ENCODE measurements around the gene PLPPR5. TPM values are rescaled to one million over a fixed set of nuclear protein-coding genes. Genes with fewer than 3 reads are reported as not detected.
"Not testable (repeated sequence)": the region's sequence is repeated elsewhere in the genome, so short reads cannot be mapped to it uniquely, and the experiment has no call there.

Gene PLPPR5
- not detected in 2 replicates for total RNA-seq

- intact Hi-C loops (cut with micrococcal nuclease) = no loop called here
- no peaks in the 10 kb centered on the region for H3K4me1 Mint-ChIP-seq (ENCODE audit: low read depth)
- peaks cover 63% of the 10 kb centered on the region for H3K27me3 Mint-ChIP-seq (ENCODE audit: low read depth)
- no peaks in the 10 kb centered on the region for H3K9me3 Mint-ChIP-seq
- DNase-seq (ENCODE audit: low spot score) = no peak
- H3K4me3 Mint-ChIP-seq (ENCODE audit: low read depth) = peak within 1 kb of the TSS; percentile 49
- H3K27ac Mint-ChIP-seq = no peak within 1 kb of the TSS
- H3K36me3 Mint-ChIP-seq (ENCODE audit: low read depth) = no peaks in the 10 kb centered on the region
Measured at GRCh38 chr1:99004861-99005442, at the start of gene PLPPR5. TSS of gene PLPPR5 (minus strand) at chr1:99004861. CDS start at chr1:99004671, 190 bp downstream.

GRCh38 chr1:99051611-99052283, 47.1 kb upstream of the PLPPR5 start:
- Mint-ChIP-seq H3K27ac (no peak overlapping the region), H3K4me3 (ENCODE audit: low read depth) (no peak overlapping the region), H3K9me3 (no peaks in the 10 kb centered on the region), H3K36me3 (ENCODE audit: low read depth) (no peaks in the 10 kb centered on the region), H3K4me1 (ENCODE audit: low read depth) (no peaks in the 10 kb centered on the region), H3K27me3 (ENCODE audit: low read depth) (no peaks in the 10 kb centered on the region)
- intact Hi-C loops (cut with micrococcal nuclease) = no loop called here
- DNase-seq (ENCODE audit: low spot score) = no peak

GRCh38 chr1:99049745-99050144, 45.1 kb upstream of the PLPPR5 start:
- H3K4me3 Mint-ChIP-seq (ENCODE audit: low read depth) = no peak overlapping the region
- DNase-seq (ENCODE audit: low spot score) = no peak
- H3K27me3 Mint-ChIP-seq (ENCODE audit: low read depth) = no peaks in the 10 kb centered on the region
- H3K9me3 Mint-ChIP-seq = no peaks in the 10 kb centered on the region
- intact Hi-C loops (cut with micrococcal nuclease) = no loop called here
- H3K4me1 Mint-ChIP-seq (ENCODE audit: low read depth) = no peaks in the 10 kb centered on the region
- no peaks in the 10 kb centered on the region for H3K36me3 Mint-ChIP-seq (ENCODE audit: low read depth)
- no peak overlapping the region for H3K27ac Mint-ChIP-seq

- H3K27ac Mint-ChIP-seq; H3K27me3 Mint-ChIP-seq (ENCODE audit: low read depth); DNase-seq (ENCODE audit: low spot score); H3K4me3 Mint-ChIP-seq (ENCODE audit: low read depth); intact Hi-C loops (cut with micrococcal nuclease); H3K4me1 Mint-ChIP-seq (ENCODE audit: low read depth); H3K36me3 Mint-ChIP-seq (ENCODE audit: low read depth): not testable (repeated sequence)
- peaks cover 42% of the 10 kb centered on the region for H3K9me3 Mint-ChIP-seq
Measured at GRCh38 chr1:99036746-99037145, 32.1 kb upstream of the PLPPR5 start.

- Mint-ChIP-seq H3K4me3 (ENCODE audit: low read depth) (no peak overlapping the region), H3K36me3 (ENCODE audit: low read depth) (no peaks in the 10 kb centered on the region), H3K27ac (no peak overlapping the region)
Measured at GRCh38 chr1:99018313-99018712, 13.7 kb upstream of the PLPPR5 start.

GRCh38 chr1:99017655-99018054, 13.0 kb upstream of the PLPPR5 start:
- H3K27ac Mint-ChIP-seq = no peak overlapping the region
- no peak for DNase-seq (ENCODE audit: low spot score)
- no peaks in the 10 kb centered on the region for H3K9me3 Mint-ChIP-seq
- H3K4me3 Mint-ChIP-seq (ENCODE audit: low read depth) = no peak overlapping the region
- H3K4me1 Mint-ChIP-seq (ENCODE audit: low read depth) = no peaks in the 10 kb centered on the region
- intact Hi-C loops (cut with micrococcal nuclease) = no loop called here
- no peaks in the 10 kb centered on the region for H3K36me3 Mint-ChIP-seq (ENCODE audit: low read depth)
- H3K27me3 Mint-ChIP-seq (ENCODE audit: low read depth) = no peaks in the 10 kb centered on the region

More at GRCh38 chr1:99018313-99018712, 13.7 kb upstream of the PLPPR5 start:
- Mint-ChIP-seq H3K4me1 (ENCODE audit: low read depth) (no peaks in the 10 kb centered on the region), H3K9me3 (no peaks in the 10 kb centered on the region), H3K27me3 (ENCODE audit: low read depth) (no peaks in the 10 kb centered on the region)
- no peak for DNase-seq (ENCODE audit: low spot score)
- intact Hi-C loops (cut with micrococcal nuclease) = no loop called here

GRCh38 chr1:99010679-99011078, 6.0 kb upstream of the PLPPR5 start:
- Mint-ChIP-seq H3K27ac (no peak overlapping the region), H3K9me3 (no peaks in the 10 kb centered on the region), H3K4me1 (ENCODE audit: low read depth) (no peaks in the 10 kb centered on the region), H3K36me3 (ENCODE audit: low read depth) (no peaks in the 10 kb centered on the region), H3K4me3 (ENCODE audit: low read depth) (no peak overlapping the region), H3K27me3 (ENCODE audit: low read depth) (peaks cover 31% of the 10 kb centered on the region)
- DNase-seq (ENCODE audit: low spot score) = no peak
- intact Hi-C loops (cut with micrococcal nuclease) = no loop called here

- no peaks in the 10 kb centered on the region for H3K36me3 Mint-ChIP-seq (ENCODE audit: low read depth)
- no peaks in the 10 kb centered on the region for H3K9me3 Mint-ChIP-seq
- intact Hi-C loops (cut with micrococcal nuclease) = no loop called here
- DNase-seq (ENCODE audit: low spot score) = no peak
- no peaks in the 10 kb centered on the region for H3K4me1 Mint-ChIP-seq (ENCODE audit: low read depth)
- H3K27me3 Mint-ChIP-seq (ENCODE audit: low read depth) = peaks cover 51% of the 10 kb centered on the region
- H3K27ac Mint-ChIP-seq = no peak overlapping the region
- H3K4me3 Mint-ChIP-seq (ENCODE audit: low read depth) = no peak overlapping the region
Measured at GRCh38 chr1:99007366-99007765, 2.7 kb upstream of the PLPPR5 start.

GRCh38 chr1:99005537-99005942, 879 bp upstream of the PLPPR5 start:
- Mint-ChIP-seq H3K4me3 (ENCODE audit: low read depth) (no peak overlapping the region), H3K27ac (no peak overlapping the region), H3K27me3 (ENCODE audit: low read depth) (peaks cover 58% of the 10 kb centered on the region), H3K9me3 (no peaks in the 10 kb centered on the region), H3K4me1 (ENCODE audit: low read depth) (no peaks in the 10 kb centered on the region), H3K36me3 (ENCODE audit: low read depth) (no peaks in the 10 kb centered on the region)
- no peak for DNase-seq (ENCODE audit: low spot score)
- intact Hi-C loops (cut with micrococcal nuclease) = no loop called here

- peak overlapping the region; percentile 49 for H3K4me3 Mint-ChIP-seq (ENCODE audit: low read depth)
Measured at GRCh38 chr1:99004254-99004860, 304 bp downstream of the PLPPR5 start.

GRCh38 chr1:99003581-99004253, 944 bp downstream of the PLPPR5 start:
- no peak for DNase-seq (ENCODE audit: low spot score)
- intact Hi-C loops (cut with micrococcal nuclease) = no loop called here
- Mint-ChIP-seq H3K27ac (no peak overlapping the region), H3K36me3 (ENCODE audit: low read depth) (no peaks in the 10 kb centered on the region), H3K9me3 (no peaks in the 10 kb centered on the region), H3K4me3 (ENCODE audit: low read depth) (peak overlapping the region; percentile 21), H3K4me1 (ENCODE audit: low read depth) (no peaks in the 10 kb centered on the region), H3K27me3 (ENCODE audit: low read depth) (peaks cover 68% of the 10 kb centered on the region)

More at GRCh38 chr1:99004254-99004860, 304 bp downstream of the PLPPR5 start:
- Mint-ChIP-seq H3K4me1 (ENCODE audit: low read depth) (no peaks in the 10 kb centered on the region), H3K27me3 (ENCODE audit: low read depth) (peaks cover 68% of the 10 kb centered on the region), H3K9me3 (no peaks in the 10 kb centered on the region), H3K27ac (no peak overlapping the region), H3K36me3 (ENCODE audit: low read depth) (no peaks in the 10 kb centered on the region)
- intact Hi-C loops (cut with micrococcal nuclease) = no loop called here
- no peak for DNase-seq (ENCODE audit: low spot score)

- no peaks in the 10 kb centered on the region for H3K36me3 Mint-ChIP-seq (ENCODE audit: low read depth)
- peaks cover 10% of the 10 kb centered on the region for H3K4me1 Mint-ChIP-seq (ENCODE audit: low read depth)
- no peak overlapping the region for H3K4me3 Mint-ChIP-seq (ENCODE audit: low read depth)
- intact Hi-C loops (cut with micrococcal nuclease) = no loop called here
- H3K27ac Mint-ChIP-seq = no peak overlapping the region
- no peaks in the 10 kb centered on the region for H3K9me3 Mint-ChIP-seq
- DNase-seq (ENCODE audit: low spot score) = no peak
- peaks cover 2% of the 10 kb centered on the region for H3K27me3 Mint-ChIP-seq (ENCODE audit: low read depth)
Measured at GRCh38 chr1:98992844-98993243, 11.8 kb downstream of the PLPPR5 start.

All from activated T-helper 2 cell treated with anti-CD3 and anti-CD28 coated beads, Interferon-gamma antibody, Interleukin-2, Interleukin-4, amounts not matched to agents 10 μg/mL and 5 μg/mL and 100 μg/mL, durations not matched to agents 14 hours and 24 hours and 36 hours (primary cell).